Adipocyte (in vitro differentiated cells): ENCODE data around the gene MPHOSPH10.
"Not testable (repeated sequence)": the region's sequence is repeated elsewhere in the genome, so short reads cannot be mapped to it uniquely, and the experiment has no call there.

Experiments used
- DNase-seq: peaks from one replicate; pipeline ENCODE4 v3.0.0-alpha.2; 2015; ENCODE audit warnings: low read depth
- H3K27me3 ChIP-seq: replicated peaks from 2 replicates; pipeline ENCODE4 v1.7.0; 2013; ENCODE audit warnings: mild to moderate bottlenecking, low read length, moderate library complexity; ENCODE audit not compliant: control insufficient read depth, insufficient read depth
- H3K36me3 ChIP-seq: 2 replicates; pipeline ENCODE4 v1.7.0; 2013; ENCODE audit warnings: low read length, mild to moderate bottlenecking, moderate library complexity; ENCODE audit not compliant: control insufficient read depth, insufficient read depth, severe bottlenecking
- H3K4me1 ChIP-seq: 2 replicates; pipeline ENCODE4 v1.7.0; 2013; ENCODE audit warnings: mild to moderate bottlenecking, low read length, moderate library complexity; ENCODE audit not compliant: control insufficient read depth, insufficient read depth
- H3K4me3 ChIP-seq: 2 replicates; pipeline ENCODE4 v1.7.0; 2013; ENCODE audit warnings: mild to moderate bottlenecking, low read length, moderate library complexity
- H3K9ac ChIP-seq: 2 replicates; pipeline ENCODE4 v1.7.0; 2013; ENCODE audit warnings: mild to moderate bottlenecking, low read length, moderate library complexity
- H3K9me3 ChIP-seq: 2 replicates; pipeline ENCODE4 v1.7.0; 2013; ENCODE audit warnings: mild to moderate bottlenecking, low read length, moderate library complexity; ENCODE audit not compliant: control insufficient read depth

Gene MPHOSPH10

DNA sequence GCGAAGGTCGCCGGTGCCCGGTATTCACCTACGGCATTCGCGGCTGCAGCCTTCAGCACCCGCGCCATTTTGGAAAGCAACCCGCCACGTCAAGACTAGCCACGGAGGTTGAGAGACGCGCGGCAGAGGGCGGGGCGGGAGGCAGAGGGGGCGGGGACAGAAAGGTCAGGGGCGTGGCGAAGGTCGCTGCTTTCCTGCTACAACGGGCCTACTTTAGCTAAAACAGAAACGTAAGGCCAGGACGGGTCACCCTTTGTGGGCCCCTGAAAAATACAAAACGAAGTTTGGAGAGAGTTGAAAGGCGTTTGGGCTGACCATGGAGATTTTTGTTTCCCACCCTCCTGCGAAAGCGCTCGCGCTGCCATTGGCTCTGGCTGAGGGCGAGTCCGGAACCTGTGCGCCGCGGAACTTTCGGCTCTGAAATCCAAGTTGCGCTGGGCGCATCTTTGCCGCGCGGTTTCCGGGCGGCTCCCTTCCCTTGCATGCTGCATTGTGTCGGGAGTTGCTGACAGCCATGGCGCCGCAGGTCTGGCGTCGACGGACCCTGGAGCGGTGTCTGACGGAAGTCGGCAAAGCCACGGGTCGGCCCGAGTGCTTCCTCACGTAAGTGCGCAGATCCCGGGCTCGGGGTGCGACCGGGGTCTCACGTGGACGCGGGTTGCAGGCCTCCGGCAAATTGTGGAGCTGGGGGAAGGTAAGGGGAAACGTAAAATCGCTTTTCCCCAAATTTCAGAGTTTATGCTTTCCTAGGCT is at the start of gene MPHOSPH10, which contains the start of gene MCEE:
Gene MPHOSPH10, plus strand, starts transcription at position 483 of the 753 bp plus-strand sequence. Its CDS starts 32 bp downstream, at position 515.
Gene MCEE, minus strand, starts transcription at position 78 of the 753 bp plus-strand sequence. Its CDS starts 10 bp downstream, at position 68.
- Histone ChIP-seq H3K4me1 (peaks cover 31% of the 10 kb centered on the region), H3K36me3 (peaks cover 25% of the 10 kb centered on the region), H3K4me3 (peak within 1 kb of the TSS; percentile 87)

DNA sequence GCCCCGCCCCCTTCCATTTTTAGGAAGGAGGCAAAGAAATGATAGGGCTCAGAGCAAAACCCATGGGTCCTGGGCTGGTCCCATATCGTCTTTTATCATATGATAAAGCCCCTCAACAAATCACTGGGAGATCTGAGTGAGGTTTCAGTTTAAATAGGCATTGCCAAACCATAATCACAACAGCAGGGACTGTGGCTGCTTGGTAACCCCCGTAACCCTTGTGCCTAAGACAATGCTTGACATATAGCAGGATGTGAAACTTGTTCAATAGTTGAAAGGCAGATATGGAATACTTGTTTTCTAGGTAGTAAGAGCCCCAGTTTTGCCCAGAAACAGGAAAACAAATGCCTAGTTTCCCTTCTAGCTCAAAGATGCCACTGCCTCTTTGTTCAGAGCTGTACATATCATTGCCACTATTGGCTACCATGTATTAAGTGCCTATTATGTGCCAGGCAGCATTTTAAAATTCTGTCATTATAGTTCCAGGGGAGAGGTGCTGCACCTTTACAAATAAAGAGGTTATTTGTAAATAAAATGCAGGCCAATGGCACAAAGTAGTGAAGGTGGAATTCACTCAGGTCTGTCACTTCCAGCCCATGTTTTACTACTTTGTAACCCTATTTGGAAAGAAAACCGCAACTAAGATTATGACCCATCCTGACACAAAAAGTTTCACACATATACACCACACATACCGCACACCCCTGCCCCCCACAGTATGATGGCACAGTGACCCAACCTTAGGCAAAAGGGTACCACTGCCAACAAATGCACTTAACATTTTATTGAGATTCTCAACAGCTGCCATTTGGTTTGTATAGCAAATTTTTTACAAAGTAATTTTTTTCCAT is 47.8 kb upstream of the MPHOSPH10 start:
- Histone ChIP-seq H3K9me3 (no peaks in the 10 kb centered on the region), H3K4me1 (no peaks in the 10 kb centered on the region), H3K27me3 (peaks cover 2% of the 10 kb centered on the region), H3K9ac (no peak overlapping the region), H3K4me3 (no peak overlapping the region), H3K36me3 (peaks cover 16% of the 10 kb centered on the region)
- DNase-seq: no peak

More for the DNA sequence above, at the start of gene MPHOSPH10, which contains the start of gene MCEE:
- H3K9ac ChIP-seq: peak within 1 kb of the TSS; percentile 95
- no peaks in the 10 kb centered on the region for H3K27me3 ChIP-seq
- H3K9me3 ChIP-seq: no peaks in the 10 kb centered on the region
- peak; percentile 97 for DNase-seq

GRCh38 chr2:71083297-71083696 is 47.1 kb upstream of the MPHOSPH10 start:
- H3K4me1 ChIP-seq, H3K9me3 ChIP-seq, H3K4me3 ChIP-seq, H3K9ac ChIP-seq, DNase-seq, H3K36me3 ChIP-seq, H3K27me3 ChIP-seq: not testable (repeated sequence)

DNA sequence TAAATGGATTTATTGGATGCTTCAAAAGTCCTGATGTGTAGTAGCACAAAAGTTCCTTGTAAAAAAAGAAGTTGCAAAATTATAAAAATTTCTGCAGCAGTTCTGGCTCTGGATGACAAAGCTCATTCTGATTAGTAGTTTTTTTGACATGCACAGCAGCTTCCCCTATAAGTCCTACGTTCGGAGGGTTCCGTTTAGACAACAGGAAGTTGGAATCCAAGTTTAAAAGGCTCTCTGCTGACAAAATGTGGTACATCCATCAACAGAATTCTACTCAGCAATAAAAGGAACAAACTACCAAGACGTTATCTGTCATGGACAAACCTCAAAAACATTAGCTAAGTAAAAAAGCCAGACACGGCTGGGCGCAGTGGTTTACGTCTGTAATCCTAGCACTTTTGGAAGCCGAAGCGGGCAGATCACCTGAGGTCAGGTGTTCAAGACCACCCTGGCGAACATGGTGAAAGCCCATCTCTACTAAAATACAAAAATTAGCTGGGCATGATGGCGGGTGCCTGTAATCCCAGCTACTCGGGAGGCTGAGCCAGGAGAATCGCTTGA is 46.6 kb upstream of the MPHOSPH10 start:
- not testable (repeated sequence) for DNase-seq, H3K4me3 ChIP-seq, H3K27me3 ChIP-seq, H3K4me1 ChIP-seq, H3K36me3 ChIP-seq, H3K9ac ChIP-seq, H3K9me3 ChIP-seq

- not testable (repeated sequence) for H3K36me3 ChIP-seq, H3K9ac ChIP-seq, DNase-seq
Observed at GRCh38 chr2:71085325-71086003, 45.0 kb upstream of the MPHOSPH10 start.

GRCh38 chr2:71089475-71089874 is 41.0 kb upstream of the MPHOSPH10 start:
- not testable (repeated sequence) for H3K9ac ChIP-seq, H3K27me3 ChIP-seq, H3K4me3 ChIP-seq, DNase-seq, H3K4me1 ChIP-seq, H3K9me3 ChIP-seq, H3K36me3 ChIP-seq

More at GRCh38 chr2:71085325-71086003, 45.0 kb upstream of the MPHOSPH10 start:
- not testable (repeated sequence) for H3K4me1 ChIP-seq, H3K9me3 ChIP-seq, H3K27me3 ChIP-seq, H3K4me3 ChIP-seq

DNA sequence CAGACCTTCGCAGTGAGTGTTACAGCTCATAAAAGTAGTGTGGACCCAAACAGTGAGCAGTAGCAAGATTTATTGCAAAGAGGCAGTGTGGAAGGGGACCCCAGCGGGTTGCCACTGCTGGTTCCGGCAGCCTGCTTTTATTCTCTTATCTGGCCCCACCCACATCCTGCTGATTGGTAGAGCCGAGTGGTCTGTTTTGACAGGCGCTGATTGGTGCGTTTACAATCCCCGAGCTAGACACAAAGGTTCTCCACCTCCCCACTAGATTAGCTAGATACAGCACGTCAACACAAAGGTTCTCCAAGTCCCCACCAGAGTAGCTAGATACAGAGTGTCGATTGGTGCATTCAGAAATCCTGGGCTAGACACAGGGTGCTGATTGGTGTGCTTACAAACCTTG is 38.6 kb upstream of the MPHOSPH10 start:
- DNase-seq, H3K9me3 ChIP-seq, H3K36me3 ChIP-seq, H3K27me3 ChIP-seq, H3K4me3 ChIP-seq, H3K4me1 ChIP-seq, H3K9ac ChIP-seq: not testable (repeated sequence)

DNA sequence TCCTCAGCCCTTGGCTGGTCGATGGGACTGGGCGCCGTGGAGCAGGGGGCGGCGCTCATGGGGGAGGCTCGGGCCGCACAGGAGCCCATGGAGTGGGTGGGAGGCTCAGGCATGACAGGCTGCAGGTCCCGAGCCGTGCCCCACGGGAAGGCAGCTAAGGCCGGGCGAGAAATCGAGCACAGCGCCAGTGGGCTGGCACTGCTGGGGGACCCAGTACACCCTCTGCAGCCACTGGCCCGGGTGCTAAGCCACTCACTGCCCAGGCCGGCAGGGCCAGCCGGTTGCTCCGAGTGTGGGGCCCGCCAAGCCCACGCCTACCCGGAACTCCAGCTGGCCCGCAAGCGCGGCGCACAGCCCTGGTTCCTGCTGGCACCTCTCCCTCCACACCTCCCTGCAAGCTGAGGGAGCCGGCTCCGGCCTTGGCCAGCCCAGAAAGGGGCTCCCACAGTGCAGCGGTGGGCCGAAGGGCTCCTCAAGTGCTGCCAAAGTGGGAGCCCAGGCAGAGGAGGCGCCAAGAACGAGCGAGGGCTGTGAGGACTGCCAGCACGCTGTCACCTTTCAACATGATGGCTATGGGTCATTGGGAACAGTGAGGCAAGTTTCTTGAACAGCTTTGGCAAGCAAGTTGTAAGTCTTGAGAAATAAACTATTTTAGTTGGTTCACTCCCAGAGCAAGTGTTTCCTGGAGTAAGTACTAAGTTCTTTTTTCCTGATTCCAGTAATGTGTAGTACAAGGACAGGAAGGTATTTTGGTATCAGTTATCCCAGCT is 37.8 kb upstream of the MPHOSPH10 start:
- H3K36me3 ChIP-seq, H3K9ac ChIP-seq, H3K4me3 ChIP-seq, H3K9me3 ChIP-seq, DNase-seq, H3K27me3 ChIP-seq, H3K4me1 ChIP-seq: not testable (repeated sequence)

GRCh38 chr2:71100195-71100964 is 30.1 kb upstream of the MPHOSPH10 start:
- DNase-seq: peak; percentile 59
- H3K9me3 ChIP-seq: peaks cover 2% of the 10 kb centered on the region
- H3K36me3 ChIP-seq: no peaks in the 10 kb centered on the region
- H3K4me1 ChIP-seq: peaks cover 6% of the 10 kb centered on the region
- no peak overlapping the region for H3K4me3 ChIP-seq
- H3K27me3 ChIP-seq: no peaks in the 10 kb centered on the region
- H3K9ac ChIP-seq: no peak overlapping the region

DNA sequence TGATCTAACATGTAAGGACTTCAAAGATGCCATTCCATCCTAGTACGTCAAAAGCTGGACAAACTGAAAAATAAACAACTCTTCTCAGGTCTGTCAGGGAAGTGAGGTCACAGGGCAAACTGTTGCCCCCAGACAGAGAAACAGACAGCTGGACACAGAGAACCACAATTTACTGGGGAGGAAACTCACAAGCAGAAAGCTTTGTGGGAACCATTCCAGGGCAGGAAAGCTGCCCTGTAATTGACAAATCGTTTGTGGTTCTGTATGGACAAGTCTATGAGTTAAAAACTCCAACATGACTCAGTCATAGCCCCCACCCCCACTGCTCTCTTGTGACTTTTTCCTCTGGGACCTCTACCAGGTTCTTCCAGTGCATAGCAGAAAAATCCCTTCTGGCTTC is 28.8 kb upstream of the MPHOSPH10 start:
- H3K9me3 ChIP-seq: peaks cover 6% of the 10 kb centered on the region
- DNase-seq: peak; percentile 20
- no peaks in the 10 kb centered on the region for H3K27me3 ChIP-seq
- peaks cover 6% of the 10 kb centered on the region for H3K4me1 ChIP-seq
- H3K9ac ChIP-seq: no peak overlapping the region
- no peaks in the 10 kb centered on the region for H3K36me3 ChIP-seq
- H3K4me3 ChIP-seq: no peak overlapping the region
